Activated CD8-positive, alpha-beta memory T cell treated with anti-CD3 and anti-CD28 coated beads for 4 hours (primary cell): ENCODE results near the gene BRSK1.

ENCODE experiments used
- DNase-seq, 2 donors: peaks; one replicate each; pipeline ENCODE4 v3.0.0-alpha.2; 2020; ENCODE audit warnings: low read depth in 2 of 2

Gene BRSK1

GRCh38 chr19:55253842-55254624, 29.8 kb upstream of the BRSK1 start:
- DNase-seq: peak in 1 of 2 donors; percentile 46

GRCh38 chr19:55254625-55254977, 29.2 kb upstream of the BRSK1 start:
- no peak for DNase-seq

DNA sequence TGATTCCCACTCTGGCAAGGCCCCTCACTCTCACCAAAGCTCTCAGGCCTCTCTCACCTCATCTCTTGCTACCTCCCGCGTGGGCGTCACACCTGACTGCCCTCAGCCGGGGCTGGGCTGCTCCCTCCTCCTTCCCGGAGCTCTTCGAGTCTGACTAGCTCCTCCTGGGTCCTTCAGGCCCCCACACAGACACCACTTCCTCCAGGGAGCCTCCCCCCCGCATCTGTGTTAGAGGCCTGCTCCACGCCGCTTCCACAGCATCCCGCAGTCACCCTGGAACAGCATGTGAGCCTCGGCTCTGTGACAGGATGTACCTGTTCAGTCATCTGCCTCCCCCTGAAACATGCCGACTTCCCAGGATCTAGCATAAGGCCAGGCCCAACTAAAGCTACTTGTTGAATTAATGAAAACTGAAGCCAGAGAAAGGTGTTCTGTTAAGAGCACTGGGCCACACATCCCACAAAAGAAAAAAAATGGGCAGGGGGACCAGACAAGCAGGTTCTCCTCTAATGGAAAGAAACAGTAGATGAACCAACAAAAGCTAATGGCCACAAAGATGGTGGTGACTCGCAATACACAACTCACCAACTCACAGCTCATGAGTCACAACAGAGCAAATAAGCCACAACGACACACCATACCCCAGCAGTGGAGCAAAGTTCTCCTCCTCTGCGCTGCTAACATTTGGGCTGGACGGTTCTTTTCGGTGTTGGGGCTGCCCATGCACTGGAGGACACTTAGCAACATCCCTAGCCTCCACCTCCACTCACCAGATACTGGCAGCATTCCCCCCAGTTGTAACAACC, 28.0 kb upstream of the BRSK1 start:
- DNase-seq: peak in 1 of 2 donors; percentile 25

DNA sequence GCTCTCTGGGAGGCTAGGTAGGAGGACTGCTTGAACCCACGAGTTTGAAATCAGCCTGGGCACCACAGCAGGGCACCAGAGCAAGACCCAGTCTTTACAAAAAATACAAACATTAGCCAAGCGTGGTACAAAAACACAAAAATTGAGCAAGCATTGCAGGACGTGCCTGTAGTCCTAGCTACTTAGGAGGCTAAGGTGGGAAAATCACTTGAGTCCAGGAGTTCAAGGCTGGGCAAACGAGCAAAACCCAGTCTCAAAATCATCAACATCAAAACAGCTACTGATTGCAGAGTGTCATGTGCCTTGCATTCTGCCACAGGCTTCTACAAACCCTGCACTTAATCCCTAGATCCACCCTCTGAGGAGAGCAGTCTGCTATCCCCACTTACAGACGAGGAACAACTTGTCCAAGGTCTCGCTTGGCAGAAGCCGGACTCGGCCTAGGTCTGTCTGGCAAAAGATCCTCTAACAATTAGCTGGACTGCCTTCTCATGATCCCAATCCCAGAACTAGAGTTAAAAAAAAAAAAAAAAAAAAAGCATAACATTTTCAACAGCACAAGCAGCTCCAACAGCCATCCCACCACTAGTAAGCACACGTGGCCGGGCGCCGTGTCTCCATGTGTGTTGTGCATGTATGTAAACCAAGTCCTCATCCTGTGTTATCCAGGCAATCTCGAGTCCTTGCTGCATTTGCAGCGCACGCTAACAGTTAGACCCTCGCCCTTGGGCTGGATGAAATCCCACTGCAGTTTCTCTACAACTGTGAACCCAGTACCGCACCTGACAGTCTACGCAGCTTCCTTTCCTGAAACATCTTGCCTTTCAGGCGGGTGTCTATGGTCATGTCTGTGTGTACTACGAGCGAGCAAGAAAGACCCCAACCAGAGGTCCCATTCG, 27.0 kb upstream of the BRSK1 start:
- no peak for DNase-seq

GRCh38 chr19:55257461-55258420, 26.1 kb upstream of the BRSK1 start:
- no peak for DNase-seq

DNA sequence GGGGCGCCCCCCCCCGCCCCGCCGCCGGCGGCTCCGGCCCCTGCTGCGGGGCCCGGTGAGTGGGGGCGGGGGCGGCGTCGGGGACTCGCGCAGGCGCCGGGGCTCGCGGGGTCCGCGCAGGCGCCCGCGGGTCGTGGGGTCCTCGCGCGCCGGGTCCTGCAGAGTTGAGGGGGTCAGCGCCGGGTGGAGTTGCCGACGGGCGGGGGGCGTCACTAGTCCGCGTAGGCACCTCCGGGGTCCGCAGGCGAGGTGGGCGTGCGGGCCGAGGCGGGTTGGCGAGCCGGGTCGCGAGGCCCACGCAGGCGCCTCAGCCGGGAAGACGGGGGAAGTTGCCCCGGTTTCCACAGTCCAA, 25.3 kb upstream of the BRSK1 start:
- no peak for DNase-seq

DNA sequence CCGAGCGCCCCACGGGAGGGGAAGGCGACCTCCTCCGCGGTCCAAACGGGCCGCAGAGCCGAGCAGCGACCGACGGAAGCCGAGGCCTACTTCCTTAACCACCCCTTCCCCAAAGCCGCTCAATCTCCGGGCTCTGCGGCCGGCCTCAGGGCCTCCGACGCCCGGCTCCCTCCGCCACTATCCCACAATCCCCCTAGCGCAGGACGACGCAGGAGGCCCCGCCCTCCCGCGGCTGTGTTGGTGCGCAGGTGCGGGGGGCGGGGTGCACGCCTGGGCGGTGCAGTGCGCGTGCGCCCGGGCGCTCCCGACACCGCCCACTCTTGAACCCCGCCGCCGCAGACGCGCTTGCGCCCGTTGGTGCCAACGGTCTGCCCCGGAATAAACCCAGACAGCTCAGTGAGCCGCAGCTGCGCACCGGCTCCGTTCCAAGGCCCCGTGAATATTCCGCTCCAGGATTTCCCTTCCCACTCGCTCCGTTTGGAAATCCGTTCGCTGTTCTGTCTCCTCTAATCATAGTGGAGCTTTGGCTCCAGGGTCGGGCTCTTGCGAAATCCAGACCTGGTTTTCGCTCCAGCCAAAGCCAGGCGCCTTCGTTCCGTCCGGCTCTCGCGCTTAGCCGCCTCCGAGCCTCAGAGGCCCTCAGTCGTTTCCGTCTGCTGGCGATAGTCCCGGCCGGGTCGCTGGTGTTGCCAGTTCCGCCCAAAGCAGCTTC, 24.8 kb upstream of the BRSK1 start, which contains the start of gene PPP6R1:
TSS of gene PPP6R1 (minus strand) at position 190 of the 712 bp plus-strand sequence. CDS start 11,914 bp downstream, outside the sequence.
- DNase-seq: peak; percentile 82 to 87

GRCh38 chr19:55259540-55260210, 24.1 kb upstream of the BRSK1 start:
- DNase-seq: no peak

DNA sequence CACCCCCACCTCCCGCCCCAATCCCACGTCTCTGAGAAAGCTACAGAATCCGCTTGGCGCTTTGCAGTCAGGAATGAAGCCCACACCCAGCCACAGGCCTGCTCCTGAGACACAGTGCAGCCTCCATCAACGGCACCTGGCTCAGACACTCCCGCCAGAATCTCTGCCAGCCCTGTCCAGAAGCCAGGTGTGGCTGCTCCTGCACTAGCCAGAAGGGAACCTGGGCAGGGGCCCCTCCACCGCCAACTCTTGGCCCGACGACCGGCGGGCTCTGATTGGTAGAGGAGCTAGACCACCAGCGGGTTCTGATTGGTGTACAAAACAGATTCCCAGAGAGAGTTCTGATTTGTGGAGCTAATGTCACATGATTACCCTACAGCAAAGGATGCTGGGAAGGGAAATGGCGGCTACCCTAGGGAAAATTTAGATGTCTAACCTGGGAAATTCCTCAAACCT, 22.1 kb upstream of the BRSK1 start:
- DNase-seq: no peak

GRCh38 chr19:55262359-55262758, 21.4 kb upstream of the BRSK1 start:
- DNase-seq: no peak

GRCh38 chr19:55264531-55264930, 19.3 kb upstream of the BRSK1 start:
- DNase-seq: no peak

GRCh38 chr19:55265173-55265572, 18.6 kb upstream of the BRSK1 start:
- DNase-seq: no peak

- no peak for DNase-seq
Observed at GRCh38 chr19:55265723-55266386, 17.9 kb upstream of the BRSK1 start.

GRCh38 chr19:55266404-55266803, 17.4 kb upstream of the BRSK1 start:
- DNase-seq: no peak

DNA sequence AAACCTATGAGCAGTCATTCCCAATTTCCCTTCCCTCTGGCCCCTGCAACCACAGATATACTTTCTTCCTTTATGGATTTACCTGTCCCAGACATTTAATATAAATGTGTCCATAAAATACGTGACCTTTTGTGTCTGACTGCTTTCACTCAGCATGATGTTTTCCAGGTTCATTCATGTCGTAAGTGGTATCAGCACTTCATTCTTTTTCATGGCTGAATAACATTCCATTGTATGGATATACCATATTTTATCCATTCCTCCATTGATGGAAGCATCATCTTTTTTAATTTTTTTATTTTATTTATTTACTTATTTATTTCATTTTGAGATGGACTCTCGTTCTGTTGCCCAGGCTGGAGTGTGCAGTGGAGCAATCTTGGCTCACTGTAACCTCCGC, 17.0 kb upstream of the BRSK1 start:
- no peak for DNase-seq

DNA sequence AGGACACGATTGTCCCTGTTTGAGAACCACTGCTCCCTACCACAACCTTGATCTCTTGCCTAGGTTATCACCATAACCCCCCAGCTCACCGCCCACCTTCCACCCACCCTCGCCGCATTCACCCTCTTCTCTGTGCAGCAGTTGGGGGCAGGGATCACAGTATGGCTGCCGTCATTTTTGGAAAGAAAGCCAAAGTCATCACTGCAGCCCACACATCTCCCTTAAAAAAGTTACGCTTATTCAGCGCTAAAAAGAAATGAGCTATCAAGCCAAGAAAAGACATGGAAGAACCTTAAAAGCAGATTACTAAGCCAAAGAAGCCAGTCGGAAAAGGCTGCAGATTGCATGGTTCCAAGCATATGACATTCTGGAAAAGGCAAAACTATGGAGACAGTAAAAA, 14.5 kb upstream of the BRSK1 start:
- DNase-seq: no peak

GRCh38 chr19:55270172-55270942, 13.4 kb upstream of the BRSK1 start:
- no peak for DNase-seq

GRCh38 chr19:55272142-55272541, 11.7 kb upstream of the BRSK1 start:
- DNase-seq: no peak
